Measurements from ENCODE around the gene TTC28.

The TTC28 gene

DNA sequence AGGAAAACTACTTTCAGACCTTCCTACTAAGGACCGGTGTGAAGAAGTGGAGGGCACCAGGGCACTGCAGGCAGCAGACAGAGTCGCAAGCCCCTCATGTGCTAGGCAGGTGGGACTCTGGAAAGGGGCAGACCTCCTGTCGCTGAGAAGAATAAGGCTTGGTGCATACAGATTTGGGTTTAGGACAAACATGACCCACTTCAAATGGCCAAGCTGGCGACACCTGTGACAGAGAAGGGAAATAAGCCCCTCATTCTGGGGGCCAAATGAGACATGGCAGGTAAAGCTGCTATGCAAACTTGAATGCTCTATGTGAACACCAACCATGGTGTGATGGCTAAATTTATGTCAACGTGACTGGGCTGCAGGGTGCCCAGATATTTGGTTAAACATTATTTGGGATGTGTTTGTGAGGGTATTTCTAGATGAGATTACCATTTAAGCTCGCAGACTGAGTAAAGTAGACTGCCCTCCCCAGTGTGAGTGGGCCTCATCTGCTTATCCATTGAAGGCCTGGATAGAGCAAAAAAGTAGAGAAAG is 648.2 kb downstream of the TTC28 start:
- DNase-seq, result no peak

- DNase-seq, result no peak
Measured at GRCh38 chr22:28030473-28030872, 649.2 kb downstream of the TTC28 start.

DNA sequence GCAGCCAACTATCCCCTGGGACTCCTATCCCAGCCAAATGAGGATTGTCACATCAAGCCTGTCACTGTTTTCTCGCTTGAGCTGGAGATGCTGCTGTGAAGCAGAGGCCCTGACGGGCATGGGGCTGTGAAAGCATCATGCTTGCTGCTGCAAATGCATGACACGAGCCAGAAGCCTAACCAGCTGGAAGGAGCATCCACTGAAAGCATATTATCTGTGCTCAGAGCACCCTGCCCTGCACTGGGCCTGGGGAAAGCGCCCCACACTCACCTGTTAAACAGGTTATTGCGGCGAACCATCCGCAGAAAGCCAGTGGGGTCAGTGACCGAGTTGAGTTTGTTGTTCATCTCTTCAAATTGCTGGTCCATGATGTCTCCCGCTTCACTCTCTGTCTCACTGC is 649.7 kb downstream of the TTC28 start:
- no peak for DNase-seq

GRCh38 chr22:28029201-28029948 is 650.3 kb downstream of the TTC28 start:
- DNase-seq, result no peak

- DNase-seq, result no peak
Measured at GRCh38 chr22:28027453-28028448, 651.9 kb downstream of the TTC28 start.

DNA sequence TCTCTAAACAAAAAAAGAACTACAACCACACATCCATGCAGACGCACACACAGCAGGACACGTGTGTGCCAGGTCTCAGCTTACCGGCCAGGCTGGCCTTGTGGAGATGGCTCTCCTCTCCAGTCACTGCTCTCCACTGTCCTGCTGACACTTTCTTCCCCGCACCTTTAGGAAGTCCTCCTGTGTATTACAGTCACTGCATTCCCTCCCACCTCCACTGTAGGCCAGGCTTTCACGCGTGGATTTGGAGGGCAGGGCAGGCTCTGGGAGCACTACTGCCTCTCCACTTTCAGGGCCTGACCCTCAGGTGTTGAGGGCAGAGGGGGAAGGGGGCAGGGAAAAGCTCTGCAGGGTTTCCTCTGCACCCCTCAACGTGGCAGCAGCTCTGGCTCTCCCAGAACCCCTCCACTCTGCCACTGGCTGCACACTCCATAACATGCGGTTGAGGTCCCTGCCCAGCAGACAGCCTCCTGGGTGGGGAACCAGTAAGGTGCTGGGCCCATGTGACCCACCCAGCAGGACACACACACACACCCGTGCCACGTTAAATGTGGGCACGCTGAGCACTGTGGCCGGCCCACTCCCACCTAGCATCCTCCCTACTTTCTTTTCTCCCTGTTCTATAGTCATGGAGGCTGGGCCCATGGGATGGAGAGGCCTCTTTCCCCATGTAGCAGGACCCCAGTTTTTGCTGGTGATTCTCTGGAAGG is 653.6 kb downstream of the TTC28 start:
- no peak for DNase-seq

GRCh38 chr22:28025333-28025732 is 654.3 kb downstream of the TTC28 start:
- DNase-seq, result no peak

DNA sequence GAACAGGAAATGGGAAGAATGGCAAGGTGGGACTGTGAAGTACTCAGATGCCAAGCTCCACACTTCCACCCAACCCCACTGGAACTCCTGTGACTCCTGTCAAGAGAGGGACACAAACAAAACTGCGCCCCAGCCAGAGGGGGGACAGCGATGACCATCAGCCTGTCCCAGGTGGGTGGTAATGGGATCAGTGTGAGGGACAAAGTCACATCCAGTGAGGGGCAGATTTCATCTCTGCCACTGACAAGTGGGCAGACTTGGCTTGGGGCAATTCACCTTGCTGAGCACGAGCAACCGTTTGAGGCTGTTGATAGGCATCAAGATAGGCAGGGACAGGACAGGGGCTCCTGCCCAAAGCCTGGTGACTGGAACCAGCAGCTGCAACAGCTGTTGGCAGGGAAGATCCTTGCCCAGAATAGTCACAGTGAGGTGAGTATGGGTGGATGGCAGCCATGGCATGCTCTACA is 655.2 kb downstream of the TTC28 start:
- DNase-seq, result no peak

DNA sequence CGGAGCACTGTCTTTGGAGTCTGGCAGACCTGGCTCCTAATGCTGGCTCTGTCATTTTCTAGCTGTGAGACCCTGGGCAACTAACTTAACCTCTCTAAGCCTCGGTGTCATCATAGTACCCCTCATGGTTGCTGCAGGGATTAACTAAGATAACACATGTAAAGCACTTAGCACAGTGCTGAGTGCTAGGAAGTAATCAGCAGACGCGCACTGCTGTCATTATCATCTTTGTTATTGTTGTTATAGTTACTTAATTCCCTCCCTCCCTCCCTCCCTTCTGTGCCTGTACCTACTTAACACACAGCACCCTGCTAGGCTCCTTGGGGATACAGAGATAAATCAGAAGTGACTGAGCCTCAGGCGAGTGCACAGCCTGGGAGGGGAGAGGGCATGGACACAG is 655.9 kb downstream of the TTC28 start:
- DNase-seq, result no peak

DNA sequence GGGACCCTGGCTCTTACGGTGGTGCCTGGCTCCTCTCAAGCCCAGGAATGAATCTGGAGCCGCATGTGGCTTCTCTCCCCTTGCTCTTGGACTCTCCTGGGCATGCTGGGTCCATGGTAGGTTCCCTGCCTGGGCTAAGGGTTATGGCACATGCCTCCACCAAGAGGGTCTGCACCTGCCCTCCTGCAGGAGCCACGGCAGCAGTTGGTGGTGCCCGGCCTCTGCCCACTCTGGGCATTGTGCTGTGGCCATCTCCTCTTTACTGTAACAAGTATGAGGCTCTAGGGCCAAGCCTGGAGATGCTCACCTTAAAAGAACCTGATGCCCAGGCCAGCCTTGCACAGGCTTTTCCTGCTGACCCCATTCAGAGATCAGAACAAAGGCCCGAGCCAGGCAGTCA is 656.6 kb downstream of the TTC28 start:
- DNase-seq, result no peak

DNA sequence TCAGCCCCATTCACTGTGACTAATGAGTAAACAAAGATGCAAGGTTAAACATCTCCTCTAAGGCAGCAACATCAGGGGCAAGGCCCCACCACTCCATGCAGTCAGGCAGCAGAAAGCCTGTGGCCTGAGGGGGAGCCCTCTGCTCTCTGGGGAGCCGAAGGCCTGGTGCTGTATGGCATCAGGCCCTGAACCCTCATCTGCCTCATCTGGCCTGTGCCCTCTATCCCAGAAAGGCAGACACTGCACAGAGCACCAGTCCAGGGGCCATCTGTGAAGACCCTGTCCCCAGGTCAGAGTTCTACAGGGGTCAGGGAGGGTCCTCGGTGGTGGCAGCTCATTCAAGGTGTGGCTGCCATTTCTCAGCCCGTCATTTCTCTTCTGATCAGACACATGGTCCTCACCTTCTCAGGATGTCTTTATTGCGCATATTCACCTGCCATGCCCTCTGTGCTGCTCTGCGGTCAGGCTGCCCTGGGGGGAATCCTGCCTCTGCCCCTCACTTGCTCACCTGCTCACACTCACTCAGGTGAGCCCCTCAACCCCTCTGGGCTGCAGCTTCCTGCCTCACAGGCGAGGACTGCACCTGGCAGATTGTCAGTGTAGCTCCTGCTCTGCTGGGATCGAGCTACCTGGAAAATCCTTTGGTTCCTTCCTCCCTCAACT is 657.5 kb downstream of the TTC28 start:
- no peak for DNase-seq

- no peak for DNase-seq
Measured at GRCh38 chr22:28021116-28021997, 658.3 kb downstream of the TTC28 start.

GRCh38 chr22:28019881-28020861 is 659.5 kb downstream of the TTC28 start:
- peak; percentile 54 for DNase-seq

DNA sequence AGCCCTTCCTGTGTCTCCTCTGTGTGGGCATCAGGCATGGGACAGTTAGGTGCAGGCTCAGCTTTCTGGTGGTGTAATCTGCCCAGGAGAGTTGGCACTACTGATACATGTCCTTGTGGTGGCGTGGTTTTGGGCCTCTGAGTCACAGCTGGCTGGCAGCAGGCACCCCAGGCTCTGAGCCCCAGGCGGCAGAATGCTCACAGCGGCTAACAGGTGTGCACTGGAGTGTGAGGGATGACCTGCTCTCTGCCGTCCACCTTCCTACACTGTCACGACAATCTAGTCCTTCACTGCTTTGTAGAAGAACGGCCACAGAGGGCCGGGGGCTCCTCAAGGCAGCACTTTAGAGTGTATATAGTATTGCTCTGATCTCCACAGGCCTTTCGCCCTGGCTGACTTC is 660.3 kb downstream of the TTC28 start:
- no peak for DNase-seq

GRCh38 chr22:28018461-28018927 is 661.1 kb downstream of the TTC28 start:
- DNase-seq, result no peak

GRCh38 chr22:28017859-28018258 is 661.8 kb downstream of the TTC28 start:
- DNase-seq, result no peak

GRCh38 chr22:28017558-28017820 is 662.2 kb downstream of the TTC28 start:
- DNase-seq, result no peak

- no peak for DNase-seq
Measured at GRCh38 chr22:28016781-28017557, 662.7 kb downstream of the TTC28 start.

Measured in CD4-positive, alpha-beta T cell treated with Interleukin-17A for 1 hour (primary cell).